ENCODE measurements around the gene COL26A1.
"Not testable (repeated sequence)": the region's sequence is repeated elsewhere in the genome, so short reads cannot be mapped to it uniquely, and the experiment has no call there.

COL26A1 gene

GRCh38 chr7:101591504-101591903, 228.8 kb downstream of the COL26A1 start:
- H3K27me3 Mint-ChIP-seq = no peaks in the 10 kb centered on the region
- no peak overlapping the region for H3K27ac Mint-ChIP-seq
- DNase-seq (no peak), ATAC-seq (no peak)
- no peak overlapping the region for H3K4me3 Mint-ChIP-seq
- H3K9me3 Mint-ChIP-seq = no peaks in the 10 kb centered on the region
- no peaks in the 10 kb centered on the region for H3K36me3 Mint-ChIP-seq (ENCODE audit: low read depth)
- no peaks in the 10 kb centered on the region for H3K4me1 Mint-ChIP-seq

- no peaks in the 10 kb centered on the region for H3K9me3 Mint-ChIP-seq
- no peak for DNase-seq
- H3K4me3 Mint-ChIP-seq = no peak overlapping the region
- H3K27ac Mint-ChIP-seq = no peak overlapping the region
- H3K4me1 Mint-ChIP-seq = no peaks in the 10 kb centered on the region
- H3K27me3 Mint-ChIP-seq = no peaks in the 10 kb centered on the region
- H3K36me3 Mint-ChIP-seq (ENCODE audit: low read depth) = no peaks in the 10 kb centered on the region
- ATAC-seq = no peak
Measured at GRCh38 chr7:101593556-101593955, 230.9 kb downstream of the COL26A1 start.

GRCh38 chr7:101594790-101595189, 232.1 kb downstream of the COL26A1 start:
- Mint-ChIP-seq H3K27me3 (no peaks in the 10 kb centered on the region), H3K4me1 (no peaks in the 10 kb centered on the region), H3K36me3 (ENCODE audit: low read depth) (no peaks in the 10 kb centered on the region), H3K9me3 (no peaks in the 10 kb centered on the region), H3K4me3 (no peak overlapping the region), H3K27ac (no peak overlapping the region)
- ATAC-seq (no peak), DNase-seq (no peak)

GRCh38 chr7:101595246-101595645, 232.6 kb downstream of the COL26A1 start:
- Mint-ChIP-seq H3K4me3 (no peak overlapping the region), H3K27ac (no peak overlapping the region), H3K27me3 (no peaks in the 10 kb centered on the region), H3K36me3 (ENCODE audit: low read depth) (no peaks in the 10 kb centered on the region), H3K4me1 (no peaks in the 10 kb centered on the region), H3K9me3 (no peaks in the 10 kb centered on the region)
- no peak for ATAC-seq
- DNase-seq = no peak

- Mint-ChIP-seq H3K27ac (no peak overlapping the region), H3K9me3 (no peaks in the 10 kb centered on the region), H3K36me3 (ENCODE audit: low read depth) (no peaks in the 10 kb centered on the region), H3K4me1 (no peaks in the 10 kb centered on the region), H3K4me3 (no peak overlapping the region), H3K27me3 (no peaks in the 10 kb centered on the region)
- ATAC-seq (no peak), DNase-seq (no peak)
Measured at GRCh38 chr7:101595766-101596537, 233.3 kb downstream of the COL26A1 start.

GRCh38 chr7:101596898-101597297, 234.2 kb downstream of the COL26A1 start:
- H3K36me3 Mint-ChIP-seq (ENCODE audit: low read depth) = no peaks in the 10 kb centered on the region
- H3K27me3 Mint-ChIP-seq = no peaks in the 10 kb centered on the region
- no peaks in the 10 kb centered on the region for H3K9me3 Mint-ChIP-seq
- H3K27ac Mint-ChIP-seq = no peak overlapping the region
- H3K4me3 Mint-ChIP-seq = no peak overlapping the region
- H3K4me1 Mint-ChIP-seq = no peaks in the 10 kb centered on the region
- ATAC-seq (no peak), DNase-seq (no peak)

- no peak for DNase-seq
- no peak for ATAC-seq
- Mint-ChIP-seq H3K4me1 (no peaks in the 10 kb centered on the region), H3K9me3 (no peaks in the 10 kb centered on the region), H3K36me3 (ENCODE audit: low read depth) (no peaks in the 10 kb centered on the region), H3K27me3 (no peaks in the 10 kb centered on the region), H3K4me3 (no peak overlapping the region), H3K27ac (no peak overlapping the region)
Measured at GRCh38 chr7:101597941-101598340, 235.3 kb downstream of the COL26A1 start.

GRCh38 chr7:101598422-101598985, 235.8 kb downstream of the COL26A1 start:
- Mint-ChIP-seq H3K4me3 (no peak overlapping the region), H3K4me1 (no peaks in the 10 kb centered on the region)
- DNase-seq = no peak

GRCh38 chr7:101598986-101599771, 236.5 kb downstream of the COL26A1 start:
- H3K27ac Mint-ChIP-seq = no peak overlapping the region
- no peaks in the 10 kb centered on the region for H3K27me3 Mint-ChIP-seq
- no peak for DNase-seq
- no peaks in the 10 kb centered on the region for H3K4me1 Mint-ChIP-seq
- no peak for ATAC-seq
- no peaks in the 10 kb centered on the region for H3K9me3 Mint-ChIP-seq
- H3K4me3 Mint-ChIP-seq = no peak overlapping the region
- H3K36me3 Mint-ChIP-seq (ENCODE audit: low read depth) = no peaks in the 10 kb centered on the region

More at GRCh38 chr7:101598422-101598985, 235.8 kb downstream of the COL26A1 start:
- Mint-ChIP-seq H3K9me3 (no peaks in the 10 kb centered on the region), H3K36me3 (ENCODE audit: low read depth) (no peaks in the 10 kb centered on the region), H3K27ac (no peak overlapping the region), H3K27me3 (no peaks in the 10 kb centered on the region)
- no peak for ATAC-seq

- H3K27ac Mint-ChIP-seq = no peak overlapping the region
- ATAC-seq = no peak
Measured at GRCh38 chr7:101599787-101600186, 237.1 kb downstream of the COL26A1 start.

GRCh38 chr7:101602082-101602481, 239.4 kb downstream of the COL26A1 start:
- H3K9me3 Mint-ChIP-seq = no peaks in the 10 kb centered on the region
- DNase-seq = no peak
- H3K36me3 Mint-ChIP-seq (ENCODE audit: low read depth) = no peaks in the 10 kb centered on the region
- ATAC-seq = no peak
- H3K4me1 Mint-ChIP-seq = no peaks in the 10 kb centered on the region
- H3K27ac Mint-ChIP-seq = no peak overlapping the region
- no peaks in the 10 kb centered on the region for H3K27me3 Mint-ChIP-seq
- no peak overlapping the region for H3K4me3 Mint-ChIP-seq

More at GRCh38 chr7:101599787-101600186, 237.1 kb downstream of the COL26A1 start:
- no peak for DNase-seq
- Mint-ChIP-seq H3K9me3 (no peaks in the 10 kb centered on the region), H3K36me3 (ENCODE audit: low read depth) (no peaks in the 10 kb centered on the region), H3K27me3 (no peaks in the 10 kb centered on the region), H3K4me1 (no peaks in the 10 kb centered on the region), H3K4me3 (no peak overlapping the region)

GRCh38 chr7:101602484-101603241, 240.0 kb downstream of the COL26A1 start:
- ATAC-seq = peak; percentile 75
- no peak overlapping the region for H3K27ac Mint-ChIP-seq
- no peak overlapping the region for H3K4me3 Mint-ChIP-seq
- H3K9me3 Mint-ChIP-seq = no peaks in the 10 kb centered on the region
- H3K27me3 Mint-ChIP-seq = no peaks in the 10 kb centered on the region
- no peaks in the 10 kb centered on the region for H3K4me1 Mint-ChIP-seq
- no peaks in the 10 kb centered on the region for H3K36me3 Mint-ChIP-seq (ENCODE audit: low read depth)
- DNase-seq = peak; percentile 81

- Mint-ChIP-seq H3K4me1 (no peaks in the 10 kb centered on the region), H3K36me3 (ENCODE audit: low read depth) (no peaks in the 10 kb centered on the region), H3K4me3 (no peak overlapping the region), H3K9me3 (no peaks in the 10 kb centered on the region), H3K27ac (no peak overlapping the region), H3K27me3 (no peaks in the 10 kb centered on the region)
- DNase-seq (no peak), ATAC-seq (no peak)
Measured at GRCh38 chr7:101604331-101604933, 241.8 kb downstream of the COL26A1 start.

- H3K27ac Mint-ChIP-seq; H3K36me3 Mint-ChIP-seq (ENCODE audit: low read depth); H3K27me3 Mint-ChIP-seq; ATAC-seq; H3K4me3 Mint-ChIP-seq; H3K9me3 Mint-ChIP-seq; H3K4me1 Mint-ChIP-seq; DNase-seq: not testable (repeated sequence)
Measured at GRCh38 chr7:101604934-101605332, 242.3 kb downstream of the COL26A1 start.

Measured in activated naive CD8-positive, alpha-beta T cell treated with anti-CD3 and anti-CD28 coated beads, Interleukin-2, amount 50 U/mL, for 24 hours (primary cell).